HG02943 (cell line): ENCODE data around the gene ECE1.

Experiments
- ATAC-seq: cut with Tn5 transposase; IDR thresholded peaks from one replicate; pipeline ENCODE4 v1.9.1; 2021; ENCODE audit warnings: mild to moderate bottlenecking, low read depth, moderate library complexity; ENCODE audit not compliant: unreplicated experiment

Gene ECE1

DNA sequence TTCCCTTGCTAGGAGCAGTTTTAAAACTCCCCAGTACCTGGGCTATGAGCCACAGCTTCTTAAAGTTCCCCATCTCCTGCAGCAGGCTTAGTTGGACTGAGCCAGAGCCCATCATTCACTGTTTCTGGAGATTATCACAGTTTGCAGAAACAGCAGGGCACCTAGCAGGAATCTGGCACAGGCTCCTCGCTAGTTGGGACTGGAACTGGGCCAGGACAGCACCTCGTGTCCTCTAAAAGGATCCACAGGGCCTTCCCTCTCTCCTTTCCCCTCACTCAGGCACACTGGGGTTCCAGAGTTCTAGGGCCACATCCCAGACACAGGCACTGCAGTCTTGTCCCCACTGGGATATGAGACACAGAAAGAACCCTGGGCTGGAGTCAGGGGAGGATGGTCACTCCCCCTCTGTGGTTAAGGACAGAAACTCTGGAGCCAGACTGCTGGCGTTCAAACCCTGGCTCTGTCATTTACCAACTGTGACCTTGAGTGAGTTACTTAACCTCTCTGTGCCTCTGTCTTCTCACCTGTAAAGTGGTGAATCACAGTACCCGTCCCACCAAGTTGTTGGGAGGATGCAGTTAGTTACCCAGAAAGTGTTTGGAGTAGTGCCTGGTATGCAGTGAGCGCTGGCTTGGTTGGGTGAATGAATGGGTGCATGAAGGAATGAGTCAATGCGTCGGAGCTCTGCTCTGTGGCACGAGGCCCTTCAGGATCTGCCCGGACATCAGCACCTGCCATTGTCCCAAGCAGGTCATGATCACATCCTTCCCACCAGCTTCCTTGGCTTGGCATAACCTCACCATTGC is 18.8 kb upstream of the ECE1 start:
- no peak for ATAC-seq

- no peak for ATAC-seq
These were observed 18.1 kb upstream of the ECE1 start for GRCh38 chr1:21308330-21308729.

DNA sequence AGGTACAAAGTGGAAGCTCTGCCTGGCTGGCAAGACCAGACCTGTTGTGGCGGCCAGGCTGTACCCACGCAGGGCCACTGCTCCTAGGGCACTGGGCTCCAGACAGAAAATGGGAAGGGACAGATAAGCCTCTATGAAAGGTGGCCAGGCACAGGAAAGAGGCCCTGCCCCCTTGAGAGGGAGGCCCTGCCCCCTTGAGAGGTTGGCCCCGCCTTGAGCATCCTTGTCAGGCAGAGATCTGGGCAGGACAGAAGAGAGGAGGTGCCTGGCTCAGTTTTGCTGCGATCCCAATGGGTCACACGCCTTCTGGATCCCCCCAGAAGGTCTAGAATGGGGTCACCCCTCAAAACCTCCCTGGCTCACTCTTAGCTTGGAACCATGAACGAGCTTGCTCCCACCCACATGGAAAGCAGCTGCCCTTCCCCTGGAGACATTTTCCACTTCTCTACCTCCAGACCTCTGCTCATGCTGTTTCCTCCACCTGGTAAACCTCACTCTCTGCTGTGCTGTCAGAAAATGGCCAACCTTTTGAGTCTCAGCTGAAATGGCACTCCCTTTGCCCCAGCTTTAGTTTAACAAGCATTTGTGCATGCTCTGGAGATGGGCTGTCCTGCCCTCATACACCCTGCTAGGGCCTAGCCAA is 17.5 kb upstream of the ECE1 start:
- ATAC-seq: no peak

DNA sequence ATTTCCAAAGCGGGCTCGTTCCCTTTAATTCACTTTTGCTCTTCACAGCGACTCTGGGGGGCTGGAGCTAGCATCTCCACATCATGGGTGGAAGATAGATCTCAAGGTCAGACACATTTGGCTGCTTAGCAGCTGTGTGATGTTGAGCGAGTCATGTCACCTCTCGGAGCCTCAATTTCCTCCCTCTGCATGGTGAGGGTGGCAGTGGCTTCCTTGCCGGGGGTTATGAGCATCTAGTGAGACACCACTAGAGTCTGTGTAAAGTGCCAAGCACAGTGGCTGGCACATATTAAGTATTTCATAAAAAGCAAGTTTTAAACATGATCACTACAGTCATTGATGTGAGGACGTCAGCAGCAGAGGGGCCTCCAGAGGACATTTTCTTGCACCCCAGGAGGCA is 16.9 kb upstream of the ECE1 start:
- ATAC-seq: no peak

GRCh38 chr1:21305900-21306189 is 15.6 kb upstream of the ECE1 start:
- no peak for ATAC-seq

DNA sequence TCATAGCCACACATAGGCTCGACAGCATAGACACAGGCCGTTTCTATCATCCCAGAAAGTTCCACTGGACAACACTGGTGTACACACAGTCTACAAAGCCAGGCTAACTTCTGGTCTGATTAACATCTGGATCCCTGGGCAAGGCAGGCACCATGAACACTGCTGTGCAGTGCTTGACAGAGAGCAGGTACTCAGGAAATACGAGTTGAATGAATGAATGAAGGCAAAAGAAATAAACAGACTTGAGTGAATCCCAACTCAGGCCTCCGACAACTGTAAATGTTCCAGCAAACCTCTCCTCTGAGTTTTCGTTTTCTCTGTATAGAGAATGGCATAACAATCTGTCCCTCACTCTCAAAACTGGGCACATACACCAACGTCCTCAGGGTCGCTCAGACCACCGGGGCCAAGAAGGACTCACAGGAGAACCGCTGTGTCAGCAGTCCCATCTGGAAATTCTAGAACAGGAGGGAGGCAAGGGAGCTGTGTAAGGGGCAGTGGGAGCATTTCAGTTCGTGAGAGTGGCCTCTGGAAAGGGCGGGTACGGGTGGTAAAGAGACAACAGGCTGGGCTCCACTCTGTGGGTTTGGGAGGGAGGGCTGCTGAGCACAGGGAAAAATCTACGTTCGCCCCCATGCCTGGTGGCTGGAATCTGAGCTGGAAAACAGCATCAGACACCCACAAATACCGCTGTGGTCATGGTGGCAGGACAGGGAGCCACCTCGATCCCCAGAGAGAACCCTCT is 15.1 kb upstream of the ECE1 start:
- ATAC-seq: no peak

DNA sequence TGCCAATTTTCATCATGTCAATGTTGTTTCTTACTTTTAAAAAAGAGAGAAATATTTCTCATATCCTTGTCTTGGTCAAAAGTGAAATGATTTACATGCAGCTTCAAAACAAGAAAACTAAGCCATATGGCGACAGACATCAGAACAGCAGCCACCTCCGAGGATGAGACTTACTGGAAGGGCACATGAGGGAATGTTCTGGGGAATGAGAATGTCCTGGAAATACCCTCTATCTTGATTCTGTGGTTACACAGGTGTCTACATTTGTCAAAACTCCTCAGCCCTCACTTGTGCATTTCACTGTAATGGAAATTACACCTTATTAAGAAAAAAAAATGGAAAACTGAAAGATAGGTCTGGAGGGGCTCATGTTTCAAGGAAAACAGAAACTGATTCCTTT is 14.2 kb upstream of the ECE1 start:
- no peak for ATAC-seq

DNA sequence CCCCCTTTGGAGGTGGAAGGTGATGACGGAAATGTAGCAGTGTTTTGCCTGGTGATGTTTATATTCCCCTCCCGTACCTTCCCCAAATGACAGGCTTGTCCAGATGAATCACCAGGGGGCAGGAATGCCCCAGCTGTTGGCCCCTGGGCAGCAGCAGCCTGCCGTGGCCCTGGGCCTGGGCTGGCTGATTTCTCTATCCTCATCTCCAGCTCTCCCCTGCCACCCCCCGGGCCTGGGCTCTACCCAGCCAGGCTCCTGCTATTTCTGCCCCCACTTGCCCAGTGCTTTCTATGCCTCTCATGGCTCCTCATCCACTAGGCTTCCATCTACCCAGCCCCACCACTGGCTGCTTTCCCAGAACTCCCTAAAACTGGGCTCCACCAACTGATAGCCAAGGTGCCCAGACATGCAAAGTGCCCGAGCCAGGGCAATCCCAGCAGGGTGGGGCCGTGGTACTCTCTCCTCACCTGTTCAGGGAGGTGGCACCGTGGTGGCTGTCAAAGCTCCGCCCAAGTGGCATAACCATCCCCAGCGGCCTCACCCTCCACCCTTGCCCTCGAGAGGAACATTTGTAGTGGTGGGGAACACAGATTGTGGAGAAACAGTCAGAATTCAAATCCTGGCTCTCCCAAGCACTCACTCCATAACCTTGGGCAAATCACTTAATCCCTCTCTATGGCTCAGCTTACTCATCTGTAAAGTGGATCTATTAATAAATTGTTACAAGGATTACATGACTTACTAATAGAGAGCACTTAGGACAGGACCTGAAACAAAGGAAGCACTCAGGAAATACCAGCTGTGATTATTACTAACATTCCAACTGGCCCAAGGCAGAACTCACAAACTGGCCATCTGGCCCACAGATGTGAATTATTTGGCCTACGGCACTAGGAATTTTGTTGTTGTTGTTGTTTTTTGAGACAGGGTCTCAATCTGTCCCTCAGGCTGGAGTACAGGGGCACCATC is 12.8 kb upstream of the ECE1 start:
- no peak for ATAC-seq

- no peak for ATAC-seq
These were observed 11.7 kb upstream of the ECE1 start for GRCh38 chr1:21301794-21302440.

- no peak for ATAC-seq
These were observed 10.5 kb upstream of the ECE1 start for GRCh38 chr1:21300774-21301173.

DNA sequence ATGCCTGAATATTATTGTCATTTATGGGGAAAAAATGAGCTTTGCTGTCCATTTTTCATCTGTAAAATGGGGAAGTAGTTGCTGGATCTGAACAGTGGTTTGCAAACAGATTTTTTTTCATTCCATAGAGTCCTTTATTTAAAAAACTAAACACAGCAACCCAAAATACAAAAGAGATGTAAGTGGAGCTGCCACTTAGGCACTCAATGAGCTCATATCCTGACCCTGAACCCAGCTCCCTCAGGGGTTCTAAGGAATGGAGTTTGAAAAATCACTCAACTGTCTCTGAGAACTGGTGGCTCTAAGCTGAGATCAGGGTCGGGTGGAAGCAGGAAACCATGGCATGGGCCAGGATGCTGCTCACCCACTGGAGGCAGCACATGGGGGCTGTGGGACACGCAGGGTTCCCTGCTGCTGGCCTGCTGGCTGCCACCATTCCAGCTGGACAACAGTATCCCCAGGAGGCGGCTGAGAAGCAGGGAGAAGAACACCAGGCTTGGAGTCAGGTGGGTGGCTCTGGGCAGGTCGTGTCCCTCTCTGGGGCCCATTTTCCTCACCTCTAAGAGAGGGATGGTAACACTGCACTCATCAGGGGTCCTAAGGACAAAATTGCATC is 9.6 kb upstream of the ECE1 start:
- no peak for ATAC-seq

DNA sequence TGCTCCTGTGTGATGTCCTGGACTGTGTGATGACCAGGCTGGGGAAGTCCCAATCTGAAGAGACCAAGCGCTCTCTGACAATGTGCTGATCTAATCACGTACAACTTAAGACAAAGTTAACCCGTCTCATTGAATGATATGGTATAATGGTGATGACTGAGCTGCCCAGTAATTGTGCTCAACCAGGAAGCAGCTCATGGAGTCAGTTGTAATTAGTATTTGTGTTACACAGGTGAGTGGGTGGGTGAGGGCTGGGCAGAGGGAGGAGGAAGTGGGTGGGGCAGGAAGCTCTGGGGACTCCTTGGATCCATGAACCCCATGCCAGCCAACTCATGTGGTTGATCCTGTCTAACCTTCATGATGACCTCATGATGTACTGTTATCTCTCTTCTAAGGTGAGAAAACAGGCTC is 8.7 kb upstream of the ECE1 start:
- ATAC-seq: no peak

GRCh38 chr1:21297975-21298374 is 7.7 kb upstream of the ECE1 start:
- ATAC-seq: no peak

- ATAC-seq: no peak
These were observed 6.5 kb upstream of the ECE1 start for GRCh38 chr1:21296509-21297354.

GRCh38 chr1:21295545-21295944 is 5.3 kb upstream of the ECE1 start:
- ATAC-seq: no peak

- ATAC-seq: no peak
These were observed 4.7 kb upstream of the ECE1 start for GRCh38 chr1:21295002-21295401.

GRCh38 chr1:21294266-21294989 is 4.2 kb upstream of the ECE1 start:
- peak; percentile 52 for ATAC-seq
